Hematopoietic multipotent progenitor cell treated with erythropoietin and hydrocortisone succinate and interleukin-3 and kit ligand, for 4 days (in vitro differentiated cells): ENCODE data around the gene CBR1.
A peak's percentile ranks its signal among the peaks of the same experiment; 100 is the strongest.
"Not testable (repeated sequence)": the region's sequence is repeated elsewhere in the genome, so short reads cannot be mapped to it uniquely, and the experiment has no call there.

Experiments used
- DNase-seq: peaks from one replicate; pipeline ENCODE4 v3.0.0-alpha.2; 2015

CBR1 gene

DNA sequence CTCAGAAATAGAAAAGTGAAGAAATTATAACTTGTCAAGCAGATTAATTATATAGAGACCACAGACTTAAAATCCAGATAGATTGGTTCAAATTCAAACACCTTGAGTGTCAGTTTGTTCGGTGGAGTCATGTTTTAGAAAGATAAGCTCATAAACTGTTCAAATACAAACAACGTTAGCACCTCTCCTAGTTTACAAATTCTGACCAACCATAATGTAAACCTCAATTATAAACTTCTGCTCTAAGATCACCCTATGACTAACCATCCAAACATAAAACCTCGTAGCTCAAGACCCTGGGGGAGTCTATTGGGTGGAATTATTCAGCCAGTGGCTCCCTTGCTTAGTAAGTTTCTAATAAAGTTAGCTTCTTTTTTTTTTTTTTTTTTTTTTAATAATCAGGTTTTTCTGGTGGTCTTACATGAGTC, 12.4 kb downstream of the CBR1 start:
- peak; percentile 21 for DNase-seq

GRCh38 chr21:36087362-36088138, 17.7 kb downstream of the CBR1 start:
- DNase-seq = no peak

DNA sequence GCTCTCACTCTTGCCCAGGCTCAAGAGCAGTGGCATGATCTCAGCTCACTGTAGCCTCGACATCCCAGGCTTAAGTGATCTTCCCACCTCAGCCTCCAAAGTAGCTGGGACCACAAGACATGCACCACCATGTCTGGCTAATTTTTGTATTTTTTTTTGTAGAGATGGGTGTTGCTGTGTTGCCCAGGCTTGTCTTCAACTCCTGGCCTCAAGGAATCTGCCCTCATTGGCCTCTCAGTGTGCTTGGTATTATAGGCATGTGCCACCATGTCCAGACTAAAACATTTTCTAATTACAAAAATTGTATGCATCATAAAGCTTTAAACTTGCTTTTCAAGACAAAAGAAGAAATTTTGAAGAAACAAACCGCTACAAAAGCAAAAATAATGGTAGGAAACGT, 20.1 kb downstream of the CBR1 start:
- DNase-seq = no peak

GRCh38 chr21:36092681-36093080, 22.9 kb downstream of the CBR1 start:
- no peak for DNase-seq

DNA sequence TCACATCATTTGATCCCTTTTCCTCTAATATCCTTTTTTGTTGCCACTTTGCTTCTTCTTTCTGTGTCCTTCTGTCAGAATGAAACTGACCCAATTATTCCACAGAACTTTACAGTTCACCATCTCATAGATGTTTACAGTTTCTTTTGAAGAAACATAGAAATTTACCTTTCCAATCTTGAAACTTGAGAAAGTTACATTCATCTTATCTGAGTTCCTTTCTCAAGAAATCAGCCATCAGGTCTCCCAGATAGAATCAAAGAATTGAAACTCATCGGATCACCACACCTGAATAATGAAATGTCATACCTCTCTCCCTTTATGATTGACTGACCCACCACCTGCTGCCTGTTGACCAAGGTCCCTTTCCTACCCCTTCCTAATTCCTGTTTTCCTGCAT, 23.7 kb downstream of the CBR1 start:
- no peak for DNase-seq

- no peak for DNase-seq
These were observed 26.8 kb downstream of the CBR1 start for GRCh38 chr21:36096398-36097290.

GRCh38 chr21:36097427-36098181, 27.8 kb downstream of the CBR1 start:
- peak; percentile 64 for DNase-seq

GRCh38 chr21:36098182-36098532, 28.3 kb downstream of the CBR1 start:
- DNase-seq = no peak

GRCh38 chr21:36099000-36099399, 29.2 kb downstream of the CBR1 start:
- DNase-seq = no peak

- DNase-seq = not testable (repeated sequence)
These were observed 29.9 kb downstream of the CBR1 start for GRCh38 chr21:36099695-36100211.

GRCh38 chr21:36100971-36101641, 31.3 kb downstream of the CBR1 start:
- no peak for DNase-seq

DNA sequence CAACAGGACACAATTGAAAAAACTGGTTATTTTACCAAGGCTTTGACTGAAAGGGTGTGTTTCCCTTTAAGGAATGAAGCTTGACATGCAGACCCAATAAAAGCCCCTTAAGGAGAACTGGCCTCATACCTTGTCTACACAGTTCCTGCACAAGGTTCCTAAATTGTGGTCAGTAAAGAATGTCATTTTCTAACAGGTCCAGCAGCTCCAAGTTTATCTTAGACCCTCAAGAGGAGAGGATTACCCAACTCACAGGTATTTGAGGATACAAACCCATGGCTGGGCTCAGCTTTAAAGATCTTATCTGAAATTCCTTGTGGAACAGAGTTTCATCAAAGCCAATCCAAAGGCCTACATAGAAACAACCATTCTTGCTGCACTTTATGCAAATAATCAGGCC, 33.6 kb downstream of the CBR1 start:
- no peak for DNase-seq

GRCh38 chr21:36104317-36105300, 34.8 kb downstream of the CBR1 start:
- DNase-seq = peak; percentile 81

DNA sequence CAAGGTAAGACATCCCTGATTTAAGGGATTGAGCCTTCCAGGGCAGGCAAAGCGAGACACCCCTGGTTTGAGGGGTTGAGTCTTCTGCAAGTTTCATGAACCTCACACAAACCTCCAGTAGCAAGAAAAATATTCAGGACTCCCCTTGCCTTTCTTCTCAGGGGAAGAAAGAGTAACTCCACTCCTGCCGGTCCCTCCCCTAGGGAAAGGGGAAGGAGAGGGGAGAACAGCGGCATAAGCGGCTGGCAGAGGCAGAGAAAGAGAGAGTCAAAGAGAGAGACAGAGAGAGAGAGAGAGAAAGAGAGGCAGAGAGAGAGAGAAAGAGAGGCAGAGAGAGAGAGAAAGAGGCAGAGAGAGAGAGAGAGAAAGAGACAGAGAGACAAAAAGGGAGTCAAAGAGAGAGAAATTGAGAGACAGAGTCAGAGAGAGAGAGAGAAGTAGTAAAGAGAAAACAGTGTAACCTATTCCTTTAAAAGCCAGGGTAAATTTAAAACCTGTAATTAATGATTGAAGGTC, 35.6 kb downstream of the CBR1 start:
- DNase-seq = no peak

DNA sequence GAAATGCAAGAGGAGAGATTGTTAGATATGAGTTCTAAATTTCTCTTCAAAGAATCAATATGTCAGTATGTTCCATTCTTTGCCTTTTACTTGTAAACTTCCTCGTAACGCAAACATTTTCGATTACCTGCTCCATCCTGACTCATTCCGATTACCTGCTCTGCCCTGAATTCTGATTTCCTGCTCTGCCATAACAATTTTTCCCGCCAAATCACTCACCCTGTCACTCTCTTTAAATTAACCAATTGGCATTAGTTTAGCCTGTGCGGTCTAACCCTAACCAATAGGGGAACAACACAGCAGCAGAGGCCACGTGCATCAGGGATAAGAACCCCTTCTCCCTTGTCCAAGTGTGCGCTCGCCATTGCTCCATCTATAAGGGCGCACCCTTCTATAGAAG, 40.0 kb downstream of the CBR1 start:
- DNase-seq = no peak

GRCh38 chr21:36111238-36111637, 41.4 kb downstream of the CBR1 start:
- DNase-seq = no peak

DNA sequence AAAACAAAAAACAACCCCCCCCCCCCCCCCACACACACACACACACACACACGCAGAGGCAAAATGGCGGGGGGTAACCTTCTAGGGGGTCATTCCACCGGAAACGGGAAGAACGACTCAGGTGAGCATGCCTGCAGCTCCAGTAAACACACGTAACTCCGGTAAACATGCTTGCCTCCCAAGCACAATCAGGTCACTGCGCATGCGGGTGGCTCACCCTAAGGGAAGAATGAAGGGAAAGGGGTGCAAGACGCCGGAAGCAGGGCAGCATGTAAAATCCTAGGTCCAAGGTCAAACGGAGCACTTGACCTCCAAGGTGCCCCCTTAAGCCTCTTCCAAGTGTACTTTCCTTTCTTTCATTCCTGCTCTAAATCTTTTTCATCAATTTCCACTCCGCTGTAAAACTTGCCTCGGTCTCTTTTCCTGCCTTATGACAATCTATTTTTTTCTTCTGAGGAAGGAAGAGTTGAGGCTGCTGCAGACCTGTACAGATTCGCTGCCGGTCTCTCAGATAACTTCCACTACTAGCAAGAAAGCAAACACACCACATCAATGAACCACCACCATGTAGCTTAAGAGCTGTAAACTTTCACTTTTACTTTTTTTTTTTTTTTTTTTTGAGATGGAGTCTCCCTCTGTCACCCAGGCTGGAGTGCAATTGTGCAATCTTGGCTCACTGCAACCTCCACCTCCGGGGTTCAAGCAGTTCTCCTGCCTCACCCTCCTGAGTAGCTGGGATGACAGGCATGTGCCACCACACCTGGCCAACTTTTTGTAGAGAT, 44.0 kb downstream of the CBR1 start:
- DNase-seq = peak; percentile 19

DNA sequence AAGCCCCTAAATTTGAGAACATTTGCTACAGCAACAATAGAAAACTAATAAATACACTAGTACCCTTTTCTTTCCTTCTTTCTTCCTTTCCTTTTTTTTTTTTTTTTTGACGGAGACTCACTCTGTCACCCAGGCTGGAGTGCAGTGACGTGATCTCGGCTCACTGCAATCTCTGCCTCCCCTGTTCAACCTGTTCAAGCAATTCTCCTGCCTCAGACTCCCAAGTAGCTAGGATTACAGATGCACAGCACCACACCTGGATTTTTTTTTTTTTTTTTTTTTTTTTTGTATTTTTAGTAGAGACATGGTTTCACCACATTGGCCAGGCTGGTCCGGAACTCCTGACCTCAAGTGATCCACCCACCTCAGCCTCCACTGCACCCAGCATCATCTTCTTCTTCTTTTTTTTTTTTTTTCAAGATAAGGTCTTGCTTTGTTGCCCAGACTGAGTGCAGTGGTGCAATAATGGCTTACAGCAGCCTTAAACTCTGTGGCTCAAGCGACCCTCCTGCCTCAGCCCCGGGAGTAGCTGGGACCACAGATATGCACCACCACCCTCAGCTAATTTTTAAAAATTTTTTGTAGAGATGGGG, 45.4 kb downstream of the CBR1 start:
- peak; percentile 50 for DNase-seq

GRCh38 chr21:36117286-36117741, 47.5 kb downstream of the CBR1 start:
- no peak for DNase-seq
